GM23338 (cell line): Measurements from ENCODE around the gene THSD4.

ENCODE experiments used
- CREB1 ChIP-seq: fragments of 250-450 bp; sonication (Bioruptor Pico); IDR thresholded peaks from 2 replicates; pipeline ENCODE4 v1.5.0; 2020; ENCODE audit warnings: low read depth, mild to moderate bottlenecking, moderate library complexity
- EZH2 ChIP-seq: fragments of 200-600 bp; sonication (generic); IDR thresholded peaks from one replicate; pipeline ENCODE4 v1.8.0; 2017; ENCODE audit warnings: antibody characterized with exemption, mild to moderate bottlenecking, low read depth; ENCODE audit not compliant: unreplicated experiment
- EZH2phosphoT487 ChIP-seq: fragments of 200-600 bp; sonication (generic); IDR thresholded peaks from one replicate; pipeline ENCODE4 v1.8.1; 2018; ENCODE audit warnings: antibody characterized with exemption; ENCODE audit not compliant: unreplicated experiment
- JUNB ChIP-seq: IDR thresholded peaks from one replicate; pipeline ENCODE4 v1.6.1; 2016; ENCODE audit warnings: antibody characterized with exemption; ENCODE audit not compliant: unreplicated experiment
- NANOG ChIP-seq: IDR thresholded peaks from 2 replicates; pipeline ENCODE4 v1.6.1; 2016; ENCODE audit warnings: antibody characterized with exemption, borderline replicate concordance
- POLR2AphosphoS5 ChIP-seq: IDR thresholded peaks from 2 replicates; pipeline ENCODE4 v1.6.1; 2016; ENCODE audit warnings: antibody characterized with exemption, low read depth
- STAT1 ChIP-seq: IDR thresholded peaks from one replicate; pipeline ENCODE4 v1.6.1; 2016; ENCODE audit warnings: antibody characterized with exemption; ENCODE audit not compliant: unreplicated experiment
- TF ChIP-seq, protein P1 (sequence below): IDR thresholded peaks from one replicate; pipeline ENCODE4 v1.6.1; 2018; ENCODE audit warnings: antibody characterized with exemption; ENCODE audit not compliant: unreplicated experiment
- TF ChIP-seq, protein P2 (sequence below), 2 experiments: fragments of 200-600 bp in 1 of 2; sonication (generic) in 1 of 2; conservative IDR thresholded peaks; 2 replicates each; pipeline versions ENCODE4 v1.5.1 to v1.6.1; 2016 to 2017; ENCODE audit warnings: antibody characterized with exemption in 2 of 2, low read depth in 2 of 2, mild to moderate bottlenecking in 2 of 2, moderate library complexity in 1 of 2

GRCh38 chr15:71148048-71148447, 32.8 kb downstream of the THSD4 start:
- TF ChIP-seq, protein P1, sequence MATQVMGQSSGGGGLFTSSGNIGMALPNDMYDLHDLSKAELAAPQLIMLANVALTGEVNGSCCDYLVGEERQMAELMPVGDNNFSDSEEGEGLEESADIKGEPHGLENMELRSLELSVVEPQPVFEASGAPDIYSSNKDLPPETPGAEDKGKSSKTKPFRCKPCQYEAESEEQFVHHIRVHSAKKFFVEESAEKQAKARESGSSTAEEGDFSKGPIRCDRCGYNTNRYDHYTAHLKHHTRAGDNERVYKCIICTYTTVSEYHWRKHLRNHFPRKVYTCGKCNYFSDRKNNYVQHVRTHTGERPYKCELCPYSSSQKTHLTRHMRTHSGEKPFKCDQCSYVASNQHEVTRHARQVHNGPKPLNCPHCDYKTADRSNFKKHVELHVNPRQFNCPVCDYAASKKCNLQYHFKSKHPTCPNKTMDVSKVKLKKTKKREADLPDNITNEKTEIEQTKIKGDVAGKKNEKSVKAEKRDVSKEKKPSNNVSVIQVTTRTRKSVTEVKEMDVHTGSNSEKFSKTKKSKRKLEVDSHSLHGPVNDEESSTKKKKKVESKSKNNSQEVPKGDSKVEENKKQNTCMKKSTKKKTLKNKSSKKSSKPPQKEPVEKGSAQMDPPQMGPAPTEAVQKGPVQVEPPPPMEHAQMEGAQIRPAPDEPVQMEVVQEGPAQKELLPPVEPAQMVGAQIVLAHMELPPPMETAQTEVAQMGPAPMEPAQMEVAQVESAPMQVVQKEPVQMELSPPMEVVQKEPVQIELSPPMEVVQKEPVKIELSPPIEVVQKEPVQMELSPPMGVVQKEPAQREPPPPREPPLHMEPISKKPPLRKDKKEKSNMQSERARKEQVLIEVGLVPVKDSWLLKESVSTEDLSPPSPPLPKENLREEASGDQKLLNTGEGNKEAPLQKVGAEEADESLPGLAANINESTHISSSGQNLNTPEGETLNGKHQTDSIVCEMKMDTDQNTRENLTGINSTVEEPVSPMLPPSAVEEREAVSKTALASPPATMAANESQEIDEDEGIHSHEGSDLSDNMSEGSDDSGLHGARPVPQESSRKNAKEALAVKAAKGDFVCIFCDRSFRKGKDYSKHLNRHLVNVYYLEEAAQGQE = no peak
- TF ChIP-seq, protein P2, sequence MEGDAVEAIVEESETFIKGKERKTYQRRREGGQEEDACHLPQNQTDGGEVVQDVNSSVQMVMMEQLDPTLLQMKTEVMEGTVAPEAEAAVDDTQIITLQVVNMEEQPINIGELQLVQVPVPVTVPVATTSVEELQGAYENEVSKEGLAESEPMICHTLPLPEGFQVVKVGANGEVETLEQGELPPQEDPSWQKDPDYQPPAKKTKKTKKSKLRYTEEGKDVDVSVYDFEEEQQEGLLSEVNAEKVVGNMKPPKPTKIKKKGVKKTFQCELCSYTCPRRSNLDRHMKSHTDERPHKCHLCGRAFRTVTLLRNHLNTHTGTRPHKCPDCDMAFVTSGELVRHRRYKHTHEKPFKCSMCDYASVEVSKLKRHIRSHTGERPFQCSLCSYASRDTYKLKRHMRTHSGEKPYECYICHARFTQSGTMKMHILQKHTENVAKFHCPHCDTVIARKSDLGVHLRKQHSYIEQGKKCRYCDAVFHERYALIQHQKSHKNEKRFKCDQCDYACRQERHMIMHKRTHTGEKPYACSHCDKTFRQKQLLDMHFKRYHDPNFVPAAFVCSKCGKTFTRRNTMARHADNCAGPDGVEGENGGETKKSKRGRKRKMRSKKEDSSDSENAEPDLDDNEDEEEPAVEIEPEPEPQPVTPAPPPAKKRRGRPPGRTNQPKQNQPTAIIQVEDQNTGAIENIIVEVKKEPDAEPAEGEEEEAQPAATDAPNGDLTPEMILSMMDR (conservative IDR thresholded peaks at IDR 0.05; ENCODE audit: low read depth in 2 of 2) = no peak
- TF ChIP-seq EZH2 (no peak), EZH2phosphoT487 (no peak), STAT1 (no peak), POLR2AphosphoS5 (no peak), CREB1 (CRISPR knock-in tag) (no peak), NANOG (no peak), JUNB (no peak)
